Measurements from ENCODE around the gene MYPOP. TPM values are rescaled to one million over a fixed set of nuclear protein-coding genes. Genes with fewer than 3 reads are reported as not detected.

Gene MYPOP
- polyA plus RNA-seq, 3 donors: 0.08 to 5.9 (median 0.39) TPM

DNA sequence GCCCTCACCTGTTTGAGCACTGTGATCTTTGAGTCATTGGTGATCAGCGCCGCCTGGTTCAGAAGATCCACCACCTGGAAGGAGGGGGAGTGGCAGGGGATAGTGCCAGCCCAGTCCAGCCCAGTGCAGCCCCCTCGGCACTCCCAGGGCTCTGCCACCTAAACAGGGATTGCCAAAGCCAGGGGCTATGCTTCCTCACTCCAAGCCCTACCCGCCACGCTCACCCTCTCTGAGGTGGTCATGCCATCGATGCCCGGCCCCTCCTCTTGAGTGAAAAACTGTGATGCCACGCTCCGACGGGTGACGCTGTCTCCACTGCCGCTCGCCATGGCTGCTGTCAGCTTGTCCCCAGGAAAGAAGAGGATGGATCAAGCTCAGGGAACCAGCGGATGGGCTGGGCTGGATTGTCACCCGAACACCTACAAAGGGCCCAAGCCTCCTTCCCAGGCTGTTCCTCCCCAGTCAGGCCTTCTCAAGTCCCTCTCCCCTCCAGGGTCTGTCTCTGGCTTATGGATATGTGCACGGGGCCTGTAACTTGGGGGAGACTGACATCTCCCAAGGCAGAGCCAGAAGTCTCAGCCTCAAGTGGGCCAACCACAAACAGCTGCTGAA lies 48.1 kb downstream of the MYPOP start:
- H3K36me3 Mint-ChIP-seq: peaks cover 66 to 96% of the 10 kb centered on the region in 2 donors

DNA sequence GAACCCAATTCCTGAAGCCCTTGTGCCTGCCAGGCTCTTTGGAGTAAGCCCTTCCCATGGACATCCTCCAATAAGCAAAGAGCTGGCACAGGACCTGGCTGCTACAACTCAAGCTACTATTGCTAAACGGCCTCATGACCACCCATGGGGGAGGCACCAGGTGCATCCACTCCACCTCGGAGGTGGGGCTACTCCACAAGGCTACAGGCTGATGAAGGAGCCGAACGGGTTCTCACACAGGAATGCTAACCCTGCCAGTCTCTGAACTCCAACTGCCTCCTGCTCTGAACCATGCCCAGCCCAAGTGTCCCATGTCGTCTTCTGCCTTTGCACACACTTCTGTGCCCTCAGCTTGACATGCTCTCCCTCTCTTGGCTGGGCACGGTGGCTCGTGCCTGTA lies 49.4 kb downstream of the MYPOP start:
- no peak overlapping the region for H3K4me2 ChIP-seq (replicated peaks; ENCODE audit: extremely low read depth, low read length, poor library complexity, severe bottlenecking)
- peaks cover 74% of the 10 kb centered on the region for H4K20me1 ChIP-seq (ENCODE audit: insufficient read depth, low read length)
- Mint-ChIP-seq H3K27me3 (ENCODE audit: low read depth in 3 of 3) (peaks cover 0 to 3% (median 0%) of the 10 kb centered on the region in 3 donors), H3K9me3 (no peaks in the 10 kb centered on the region), H3K27ac (peak overlapping the region in 1 of 7 donors; percentile 51), H3K36me3 (peaks cover 65 to 91% of the 10 kb centered on the region in 2 donors), H3K4me3 (no peak overlapping the region), H3K4me1 (no peaks in the 10 kb centered on the region)
- TF ChIP-seq, protein P1, sequence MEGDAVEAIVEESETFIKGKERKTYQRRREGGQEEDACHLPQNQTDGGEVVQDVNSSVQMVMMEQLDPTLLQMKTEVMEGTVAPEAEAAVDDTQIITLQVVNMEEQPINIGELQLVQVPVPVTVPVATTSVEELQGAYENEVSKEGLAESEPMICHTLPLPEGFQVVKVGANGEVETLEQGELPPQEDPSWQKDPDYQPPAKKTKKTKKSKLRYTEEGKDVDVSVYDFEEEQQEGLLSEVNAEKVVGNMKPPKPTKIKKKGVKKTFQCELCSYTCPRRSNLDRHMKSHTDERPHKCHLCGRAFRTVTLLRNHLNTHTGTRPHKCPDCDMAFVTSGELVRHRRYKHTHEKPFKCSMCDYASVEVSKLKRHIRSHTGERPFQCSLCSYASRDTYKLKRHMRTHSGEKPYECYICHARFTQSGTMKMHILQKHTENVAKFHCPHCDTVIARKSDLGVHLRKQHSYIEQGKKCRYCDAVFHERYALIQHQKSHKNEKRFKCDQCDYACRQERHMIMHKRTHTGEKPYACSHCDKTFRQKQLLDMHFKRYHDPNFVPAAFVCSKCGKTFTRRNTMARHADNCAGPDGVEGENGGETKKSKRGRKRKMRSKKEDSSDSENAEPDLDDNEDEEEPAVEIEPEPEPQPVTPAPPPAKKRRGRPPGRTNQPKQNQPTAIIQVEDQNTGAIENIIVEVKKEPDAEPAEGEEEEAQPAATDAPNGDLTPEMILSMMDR (IDR thresholded peaks at IDR 0.05): no peak
- H3K9me3 ChIP-seq (replicated peaks in 1 of 2; ENCODE audit: control insufficient read depth in 1 of 2, insufficient read depth in 1 of 2, low read length in 2 of 2): no peaks in the 10 kb centered on the region
- no peak overlapping the region for H3K4me3 ChIP-seq (replicated peaks in 1 of 3; ENCODE audit: low read depth in 2 of 3, low read length in 3 of 3)
- WGBS (ENCODE audit: insufficient coverage): 97% methylated on average over 6 of the region's 7 CpGs
- no peaks in the 10 kb centered on the region for H3K27me3 ChIP-seq (ENCODE audit: control insufficient read depth in 2 of 2, insufficient read depth in 2 of 2, low read length in 2 of 2)
- H3K4me1 ChIP-seq (ENCODE audit: control insufficient read depth in 1 of 2, insufficient read depth in 2 of 2, low read length in 2 of 2): no peaks in the 10 kb centered on the region
- no peak overlapping the region for H3K9ac ChIP-seq (ENCODE audit: insufficient read depth, low read length, poor library complexity, severe bottlenecking)
- peaks cover 23% of the 10 kb centered on the region for H3K79me2 ChIP-seq (ENCODE audit: insufficient read depth, low read length)
- DNase-seq: no peak
- intact Hi-C loops (cut with micrococcal nuclease): no loop called here
- no peak overlapping the region for H3K27ac ChIP-seq (ENCODE audit: low read depth in 1 of 2, low read length in 2 of 2)
- peaks cover 72 to 93% of the 10 kb centered on the region in 2 donors for H3K36me3 ChIP-seq (replicated peaks in 1 of 2; ENCODE audit: control insufficient read depth in 1 of 2, insufficient read depth in 2 of 2, low read length in 2 of 2)
- no peak overlapping the region for H2AFZ ChIP-seq (ENCODE audit: insufficient read depth, low read depth, low read length, poor library complexity, severe bottlenecking)

More for the DNA sequence above, 48.1 kb downstream of the MYPOP start:
- Histone ChIP-seq H4K20me1 (ENCODE audit: insufficient read depth, low read length) (peaks cover 82% of the 10 kb centered on the region), H3K4me2 (replicated peaks; ENCODE audit: extremely low read depth, low read length, poor library complexity, severe bottlenecking) (no peak overlapping the region), H3K9ac (ENCODE audit: insufficient read depth, low read length, poor library complexity, severe bottlenecking) (no peak overlapping the region), H2AFZ (ENCODE audit: insufficient read depth, low read depth, low read length, poor library complexity, severe bottlenecking) (no peak overlapping the region), H3K9me3 (replicated peaks in 1 of 2; ENCODE audit: control insufficient read depth in 1 of 2, insufficient read depth in 1 of 2, low read length in 2 of 2) (no peaks in the 10 kb centered on the region), H3K36me3 (replicated peaks in 1 of 2; ENCODE audit: control insufficient read depth in 1 of 2, insufficient read depth in 2 of 2, low read length in 2 of 2) (peaks cover 68 to 93% of the 10 kb centered on the region in 2 donors), H3K79me2 (ENCODE audit: insufficient read depth, low read length) (peaks cover 35% of the 10 kb centered on the region), H3K4me3 (replicated peaks in 1 of 3; ENCODE audit: low read depth in 2 of 3, low read length in 3 of 3) (no peak overlapping the region), H3K27ac (ENCODE audit: low read depth in 1 of 2, low read length in 2 of 2) (no peak overlapping the region), H3K4me1 (ENCODE audit: control insufficient read depth in 1 of 2, insufficient read depth in 2 of 2, low read length in 2 of 2) (no peaks in the 10 kb centered on the region), H3K27me3 (ENCODE audit: control insufficient read depth in 2 of 2, insufficient read depth in 2 of 2, low read length in 2 of 2) (no peaks in the 10 kb centered on the region)
- intact Hi-C loops (cut with micrococcal nuclease): no loop called here
- no peak for DNase-seq
- no peaks in the 10 kb centered on the region for H3K4me1 Mint-ChIP-seq
- no peaks in the 10 kb centered on the region for H3K9me3 Mint-ChIP-seq
- TF ChIP-seq, protein P1 (IDR thresholded peaks at IDR 0.05): no peak
- WGBS (ENCODE audit: insufficient coverage): 98% methylated on average over 11 of the region's 16 CpGs
- peaks cover 0 to 1% (median 0%) of the 10 kb centered on the region in 3 donors for H3K27me3 Mint-ChIP-seq (ENCODE audit: low read depth in 3 of 3)
- peak overlapping the region in 1 of 2 donors; percentile 37 for H3K4me3 Mint-ChIP-seq
- peak overlapping the region in 1 of 7 donors; percentile 58 for H3K27ac Mint-ChIP-seq

Data from CD14-positive monocyte (primary cell).